Activated B cell treated with CpG ODN at 0.5 μM for 24 hours (primary cell): ENCODE data around the gene CPSF4L. TPM values are rescaled to one million over a fixed set of nuclear protein-coding genes. Genes with fewer than 3 reads are reported as not detected.

Source experiments
- ATAC-seq: fragments of 200-7000 bp; cut with Tn5 transposase; one replicate; pipeline ENCODE4 v1.10.0; 2021; ENCODE audit warnings: low read depth, mild to moderate bottlenecking, moderate library complexity
- CTCF ChIA-PET: fragments of 350-600 bp; sonication (Branson Sonifier 250); formaldehyde crosslinking; loops from one replicate; lab custom pipeline; 2021; ENCODE audit warnings: antibody characterized with exemption; lab: Charles Lee
- POLR2A ChIA-PET: fragments of 350-600 bp; sonication (Branson Sonifier 250); formaldehyde crosslinking; loops from one replicate; lab custom pipeline; 2021; ENCODE audit warnings: antibody characterized with exemption; lab: Charles Lee
- DNase-seq: peaks from one replicate; pipeline ENCODE4 v3.0.0; 2022
- H3K27ac Mint-ChIP-seq: one replicate; pipeline ENCODE4 v1.8.0; 2020; ENCODE audit warnings: mixed read lengths
- H3K27me3 Mint-ChIP-seq: one replicate; pipeline ENCODE4 v1.8.0; 2021; ENCODE audit warnings: mixed read lengths
- H3K36me3 Mint-ChIP-seq: one replicate; pipeline ENCODE4 v1.8.0; 2021; ENCODE audit warnings: low read depth, mixed read lengths
- H3K4me1 Mint-ChIP-seq: one replicate; pipeline ENCODE4 v1.8.0; 2021; ENCODE audit warnings: mixed read lengths
- H3K4me3 Mint-ChIP-seq: one replicate; pipeline ENCODE4 v1.8.0; 2020; ENCODE audit warnings: mild to moderate bottlenecking, mixed read lengths
- H3K9me3 Mint-ChIP-seq: one replicate; pipeline ENCODE4 v1.8.0; 2020; ENCODE audit warnings: mixed read lengths
- intact Hi-C: fragments of 100-400 bp; cut with micrococcal nuclease; formaldehyde crosslinking; loops from one replicate; pipeline ENCODE4 v1.15.1; 2024
- total RNA-seq: library from RNA; stranded (reverse); gene quantifications from 2 replicates; pipeline ENCODE4 v1.2.3, GENCODE V29; 2022
- TF ChIP-seq, protein P1 (sequence below): fragments of 200-600 bp; IDR thresholded peaks from one replicate; pipeline ENCODE4 v1.8.0; 2022; ENCODE audit warnings: antibody characterized with exemption, mild to moderate bottlenecking

CPSF4L gene
- total RNA-seq, 1 donor from 2014 or later = not detected

GRCh38 chr17:73292031-73292531 is 30.4 kb upstream of the CPSF4L start:
- Mint-ChIP-seq H3K27ac (no peak overlapping the region), H3K9me3 (no peaks in the 10 kb centered on the region), H3K36me3 (no peaks in the 10 kb centered on the region), H3K4me3 (no peak overlapping the region), H3K4me1 (peaks cover 11% of the 10 kb centered on the region), H3K27me3 (peaks cover 10% of the 10 kb centered on the region)
- TF ChIP-seq, protein P1, sequence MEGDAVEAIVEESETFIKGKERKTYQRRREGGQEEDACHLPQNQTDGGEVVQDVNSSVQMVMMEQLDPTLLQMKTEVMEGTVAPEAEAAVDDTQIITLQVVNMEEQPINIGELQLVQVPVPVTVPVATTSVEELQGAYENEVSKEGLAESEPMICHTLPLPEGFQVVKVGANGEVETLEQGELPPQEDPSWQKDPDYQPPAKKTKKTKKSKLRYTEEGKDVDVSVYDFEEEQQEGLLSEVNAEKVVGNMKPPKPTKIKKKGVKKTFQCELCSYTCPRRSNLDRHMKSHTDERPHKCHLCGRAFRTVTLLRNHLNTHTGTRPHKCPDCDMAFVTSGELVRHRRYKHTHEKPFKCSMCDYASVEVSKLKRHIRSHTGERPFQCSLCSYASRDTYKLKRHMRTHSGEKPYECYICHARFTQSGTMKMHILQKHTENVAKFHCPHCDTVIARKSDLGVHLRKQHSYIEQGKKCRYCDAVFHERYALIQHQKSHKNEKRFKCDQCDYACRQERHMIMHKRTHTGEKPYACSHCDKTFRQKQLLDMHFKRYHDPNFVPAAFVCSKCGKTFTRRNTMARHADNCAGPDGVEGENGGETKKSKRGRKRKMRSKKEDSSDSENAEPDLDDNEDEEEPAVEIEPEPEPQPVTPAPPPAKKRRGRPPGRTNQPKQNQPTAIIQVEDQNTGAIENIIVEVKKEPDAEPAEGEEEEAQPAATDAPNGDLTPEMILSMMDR = no peak
- no peak for ATAC-seq
- intact Hi-C loops = no loop called here
- CTCF ChIA-PET = no interaction called here
- POLR2A ChIA-PET = no interaction called here
- no peak for DNase-seq

GRCh38 chr17:73291260-73291801 is 29.7 kb upstream of the CPSF4L start:
- H3K27me3 Mint-ChIP-seq = peaks cover 11% of the 10 kb centered on the region

GRCh38 chr17:73290399-73291259 is 28.9 kb upstream of the CPSF4L start:
- no peaks in the 10 kb centered on the region for H3K36me3 Mint-ChIP-seq
- ATAC-seq = no peak
- no peak overlapping the region for H3K27ac Mint-ChIP-seq
- TF ChIP-seq, protein P1 = no peak
- no peak for DNase-seq
- POLR2A ChIA-PET = no interaction called here
- H3K4me1 Mint-ChIP-seq = peaks cover 11% of the 10 kb centered on the region
- no peak overlapping the region for H3K4me3 Mint-ChIP-seq
- H3K27me3 Mint-ChIP-seq = peaks cover 13% of the 10 kb centered on the region
- H3K9me3 Mint-ChIP-seq = no peaks in the 10 kb centered on the region
- CTCF ChIA-PET = no interaction called here
- intact Hi-C loops = no loop called here

More at GRCh38 chr17:73291260-73291801, 29.7 kb upstream of the CPSF4L start:
- Mint-ChIP-seq H3K9me3 (no peaks in the 10 kb centered on the region), H3K4me3 (no peak overlapping the region), H3K36me3 (no peaks in the 10 kb centered on the region), H3K4me1 (peaks cover 11% of the 10 kb centered on the region), H3K27ac (no peak overlapping the region)
- TF ChIP-seq, protein P1 = no peak
- intact Hi-C loops = no loop called here
- ATAC-seq = no peak
- CTCF ChIA-PET = no interaction called here
- POLR2A ChIA-PET = no interaction called here
- DNase-seq = no peak

DNA sequence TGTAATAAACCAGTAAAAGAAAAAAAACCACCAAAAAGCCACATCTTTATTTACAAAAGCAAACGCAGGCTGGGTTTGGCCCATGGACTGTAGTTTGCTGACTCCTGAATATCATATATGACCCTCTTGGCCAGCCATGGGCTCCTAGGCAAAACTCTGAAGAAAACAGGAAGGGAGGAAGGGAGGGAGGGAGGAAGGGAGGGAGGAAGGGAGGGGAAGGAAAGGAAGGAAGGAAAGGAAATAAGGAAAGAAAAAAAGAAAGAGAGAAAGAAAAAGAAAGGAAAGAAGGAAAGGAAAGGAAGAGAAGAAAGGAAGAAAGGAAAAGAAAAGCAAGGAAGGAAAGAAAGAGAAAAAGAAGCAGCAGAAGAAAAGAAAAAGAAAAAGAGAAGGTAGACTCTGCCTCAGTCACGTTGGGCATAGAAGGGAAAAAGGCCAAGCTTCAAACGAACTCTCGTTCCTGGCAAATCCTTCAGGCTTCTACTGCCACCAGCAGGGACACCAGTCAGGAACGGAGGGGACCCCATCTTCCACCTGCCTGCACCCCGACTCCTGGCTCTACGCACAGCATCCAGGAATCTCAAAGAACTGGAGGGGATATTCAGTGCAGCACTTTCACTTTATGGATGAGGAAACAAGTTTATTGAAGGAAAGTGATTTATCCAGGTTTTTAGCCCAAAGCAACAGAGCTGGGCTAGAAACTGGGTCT is 28.0 kb upstream of the CPSF4L start:
- DNase-seq = no peak
- POLR2A ChIA-PET = no interaction called here
- TF ChIP-seq, protein P1 = no peak
- Mint-ChIP-seq H3K4me1 (peaks cover 11% of the 10 kb centered on the region), H3K9me3 (no peaks in the 10 kb centered on the region), H3K27me3 (peaks cover 9% of the 10 kb centered on the region), H3K27ac (no peak overlapping the region), H3K36me3 (no peaks in the 10 kb centered on the region), H3K4me3 (no peak overlapping the region)
- CTCF ChIA-PET = no interaction called here
- no peak for ATAC-seq
- intact Hi-C loops = no loop called here
